Uterus (tissue), 4 donors: ENCODE data around the gene SORCS3. TPM values are rescaled to one million over a fixed set of nuclear protein-coding genes. Genes with fewer than 3 reads are reported as not detected.

Experiments
- DNase-seq, 2 donors: peaks; one replicate each; pipeline ENCODE4 v3.0.0-alpha.2; 2019 to 2020
- H3K27ac ChIP-seq, 2 donors: fragments of 200-600 bp; sonication (generic); 1 replicate in 1 of 2; 2 replicates in 1 of 2; pipeline ENCODE4 v1.5.1; 2016 to 2018
- H3K27me3 ChIP-seq, 2 donors: fragments of 200-600 bp; sonication (generic); one replicate each; pipeline ENCODE4 v1.5.1; 2018 to 2019; ENCODE audit warnings: control low read depth in 1 of 2
- H3K36me3 ChIP-seq, 2 donors: fragments of 200-600 bp; sonication (generic); one replicate each; pipeline ENCODE4 v1.5.1; 2019; ENCODE audit warnings: control low read depth in 1 of 2
- H3K4me1 ChIP-seq, 2 donors: fragments of 200-600 bp; sonication (generic); one replicate each; pipeline ENCODE4 v1.5.1; 2018 to 2019; ENCODE audit warnings: control low read depth in 1 of 2
- H3K4me3 ChIP-seq, 2 donors: fragments of 200-600 bp; sonication (generic); 1 replicate in 1 of 2; 2 replicates in 1 of 2; pipeline ENCODE4 v1.5.1; 2018 to 2019; ENCODE audit warnings: mild to moderate bottlenecking in 1 of 2
- H3K9me3 ChIP-seq, 2 donors: fragments of 200-600 bp; sonication (generic); one replicate each; pipeline ENCODE4 v1.5.1; 2019; ENCODE audit warnings: control low read depth in 1 of 2
- CTCF ChIP-seq, 4 experiments: fragments of 200-600 bp in 2 of 4; fragments of 450-650 bp in 2 of 4; sonication (generic) in 2 of 4; IDR thresholded peaks; one replicate each; pipeline ENCODE4 v1.5.1; 2016 to 2019; ENCODE audit warnings: antibody characterized with exemption in 4 of 4, mild to moderate bottlenecking in 2 of 4, moderate library complexity in 1 of 4
- POLR2A ChIP-seq, 2 donors: fragments of 450-650 bp; IDR thresholded peaks; one replicate each; pipeline ENCODE4 v1.6.1; 2016; ENCODE audit warnings: antibody characterized with exemption in 2 of 2, mild to moderate bottlenecking in 1 of 2, moderate library complexity in 1 of 2
- intact Hi-C: fragments of 100-400 bp; cut with DNase I; formaldehyde crosslinking; loops from one replicate; pipeline ENCODE4 v1.15.1; 2023; ENCODE audit warnings: low total_unique reads
- total RNA-seq, 4 donors: library from RNA; depleted of rRNA in 3 of 4; stranded (reverse); fragments of >200 nt in 3 of 4; gene quantifications; one replicate each; pipeline versions ENCODE4 v1.1.0 to v1.2.4, GENCODE V29; 2014 to 2023
- donor health status: DM: yes; HTN: yes; CAD: no.

SORCS3 gene
- total RNA-seq, 4 donors from 2014 or later, result 0.77 to 2.4 TPM; not detected in 2

- Histone ChIP-seq H3K4me3 (no peak overlapping the region), H3K4me1 (no peaks in the 10 kb centered on the region)
Observed at GRCh38 chr10:105192146-105192545, 551.1 kb downstream of the SORCS3 start.

GRCh38 chr10:105192861-105193260, 551.8 kb downstream of the SORCS3 start:
- no peak for DNase-seq
- TF ChIP-seq CTCF (IDR thresholded peaks at IDR 0.05), result no peak
- TF ChIP-seq POLR2A (IDR thresholded peaks at IDR 0.05), result no peak
- Histone ChIP-seq H3K9me3 (no peaks in the 10 kb centered on the region), H3K36me3 (no peaks in the 10 kb centered on the region), H3K4me3 (no peak overlapping the region), H3K4me1 (no peaks in the 10 kb centered on the region), H3K27me3 (no peaks in the 10 kb centered on the region), H3K27ac (no peak overlapping the region)
- intact Hi-C loops, result no loop called here

More at GRCh38 chr10:105192146-105192545, 551.1 kb downstream of the SORCS3 start:
- DNase-seq, result no peak
- H3K36me3 ChIP-seq, result no peaks in the 10 kb centered on the region
- no peaks in the 10 kb centered on the region for H3K9me3 ChIP-seq
- H3K27me3 ChIP-seq, result no peaks in the 10 kb centered on the region
- intact Hi-C loops, result no loop called here
- no peak overlapping the region for H3K27ac ChIP-seq
- TF ChIP-seq POLR2A (IDR thresholded peaks at IDR 0.05) (no peak), CTCF (IDR thresholded peaks at IDR 0.05) (no peak)

GRCh38 chr10:105195831-105196230, 554.7 kb downstream of the SORCS3 start:
- no peaks in the 10 kb centered on the region for H3K9me3 ChIP-seq
- no peak overlapping the region for H3K27ac ChIP-seq
- DNase-seq, result no peak
- intact Hi-C loops, result no loop called here
- no peaks in the 10 kb centered on the region for H3K27me3 ChIP-seq
- no peak overlapping the region for H3K4me3 ChIP-seq
- TF ChIP-seq POLR2A (IDR thresholded peaks at IDR 0.05) (no peak), CTCF (IDR thresholded peaks at IDR 0.05) (no peak)
- no peaks in the 10 kb centered on the region for H3K4me1 ChIP-seq
- H3K36me3 ChIP-seq, result no peaks in the 10 kb centered on the region

GRCh38 chr10:105197598-105198364, 556.7 kb downstream of the SORCS3 start:
- no peaks in the 10 kb centered on the region for H3K36me3 ChIP-seq
- H3K4me3 ChIP-seq, result no peak overlapping the region
- TF ChIP-seq POLR2A (IDR thresholded peaks at IDR 0.05), result no peak
- TF ChIP-seq CTCF (IDR thresholded peaks at IDR 0.05), result no peak

GRCh38 chr10:105206616-105207015, 565.5 kb downstream of the SORCS3 start:
- H3K9me3 ChIP-seq, result no peaks in the 10 kb centered on the region
- no peaks in the 10 kb centered on the region for H3K27me3 ChIP-seq
- no peaks in the 10 kb centered on the region for H3K36me3 ChIP-seq
- H3K27ac ChIP-seq, result no peak overlapping the region
- TF ChIP-seq POLR2A (IDR thresholded peaks at IDR 0.05) (no peak), CTCF (IDR thresholded peaks at IDR 0.05) (no peak)
- H3K4me1 ChIP-seq, result no peaks in the 10 kb centered on the region
- intact Hi-C loops, result no loop called here
- no peak overlapping the region for H3K4me3 ChIP-seq
- DNase-seq, result no peak

More at GRCh38 chr10:105197598-105198364, 556.7 kb downstream of the SORCS3 start:
- H3K27me3 ChIP-seq, result no peaks in the 10 kb centered on the region
- no peak for DNase-seq
- H3K4me1 ChIP-seq, result no peaks in the 10 kb centered on the region
- H3K27ac ChIP-seq, result no peak overlapping the region
- intact Hi-C loops, result no loop called here
- no peaks in the 10 kb centered on the region for H3K9me3 ChIP-seq
